ENCODE results near the gene ZSWIM4.
"Not testable (repeated sequence)": the region's sequence is repeated elsewhere in the genome, so short reads cannot be mapped to it uniquely, and the experiment has no call there.

ZSWIM4 gene

DNA sequence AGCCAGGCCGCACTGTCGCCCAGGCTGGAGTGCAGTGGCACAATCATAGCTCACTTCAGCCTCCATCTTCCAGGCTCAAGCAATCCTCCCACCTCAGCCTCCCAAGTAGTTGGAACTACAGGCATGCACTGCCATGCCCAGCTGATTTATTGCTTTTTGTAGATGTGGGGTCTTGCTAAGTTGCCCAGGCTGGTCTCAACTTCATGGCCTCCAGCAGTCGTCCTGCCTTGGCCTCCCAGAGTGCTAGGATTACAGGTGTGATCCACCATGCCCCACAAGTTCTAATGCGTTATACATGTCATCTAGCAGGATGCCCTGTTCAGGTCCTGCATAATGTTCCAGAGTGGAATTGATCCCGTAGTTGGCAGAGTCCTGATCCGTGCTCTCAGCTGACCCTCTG lies 16.4 kb upstream of the ZSWIM4 start:
- DNase-seq, result no peak

DNA sequence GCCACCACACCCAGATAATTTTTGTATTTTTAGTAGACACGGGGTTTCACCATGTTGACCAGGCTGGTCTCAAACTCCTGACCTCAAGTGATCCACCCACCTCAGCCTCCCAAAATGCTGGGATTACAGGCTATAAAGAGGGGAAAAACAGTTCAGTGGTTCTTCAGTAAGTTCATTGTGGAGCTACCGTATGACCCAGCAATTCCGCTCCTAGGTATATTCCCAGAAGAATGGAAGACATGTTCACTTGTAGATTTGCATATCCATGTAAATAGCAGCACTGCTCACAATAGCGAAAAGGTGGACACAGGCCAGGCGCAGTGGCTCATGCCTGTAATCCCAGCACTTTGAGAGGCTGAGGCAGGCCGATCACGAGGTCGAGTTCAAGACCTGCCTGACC lies 15.4 kb upstream of the ZSWIM4 start:
- DNase-seq, result not testable (repeated sequence)

DNA sequence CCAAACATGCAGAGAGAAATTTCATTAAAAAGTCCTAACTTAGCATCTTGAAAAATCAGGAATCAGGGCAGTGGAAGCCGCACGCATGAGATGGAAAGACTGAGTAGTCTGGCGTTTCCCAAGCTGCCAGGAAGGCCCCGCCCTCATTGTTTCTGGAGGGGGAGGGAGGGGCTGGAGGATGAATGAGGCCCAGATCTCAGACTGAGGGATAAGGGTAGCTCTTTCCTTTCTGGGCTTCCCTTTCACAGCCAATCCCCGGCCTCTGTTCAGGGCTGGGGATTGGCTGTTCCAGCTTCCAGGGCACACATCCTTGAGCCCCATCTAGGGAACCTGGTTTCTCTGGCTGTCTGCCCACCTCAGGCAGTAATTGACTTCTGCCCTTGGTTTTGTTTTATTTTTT lies 13.7 kb upstream of the ZSWIM4 start:
- DNase-seq, result no peak

DNA sequence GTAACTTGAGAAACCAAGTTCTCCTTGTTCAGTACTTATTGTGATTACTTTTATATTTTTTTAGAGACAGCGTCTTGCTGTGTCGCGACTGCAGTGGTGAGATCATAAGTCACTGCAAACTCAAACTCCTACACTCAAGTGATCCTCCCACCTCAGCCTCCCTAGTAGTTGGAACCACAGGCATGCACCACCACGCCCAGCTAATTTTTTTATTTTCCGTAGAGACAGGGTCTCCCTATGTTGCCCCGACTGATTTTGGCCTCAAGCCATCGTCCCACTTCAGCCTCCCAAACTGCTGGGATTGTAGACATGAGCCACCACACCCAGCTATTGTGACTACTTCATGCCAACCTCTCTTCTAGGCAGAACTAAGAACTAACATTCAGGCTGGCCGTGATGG lies 12.7 kb upstream of the ZSWIM4 start:
- no peak for DNase-seq

DNA sequence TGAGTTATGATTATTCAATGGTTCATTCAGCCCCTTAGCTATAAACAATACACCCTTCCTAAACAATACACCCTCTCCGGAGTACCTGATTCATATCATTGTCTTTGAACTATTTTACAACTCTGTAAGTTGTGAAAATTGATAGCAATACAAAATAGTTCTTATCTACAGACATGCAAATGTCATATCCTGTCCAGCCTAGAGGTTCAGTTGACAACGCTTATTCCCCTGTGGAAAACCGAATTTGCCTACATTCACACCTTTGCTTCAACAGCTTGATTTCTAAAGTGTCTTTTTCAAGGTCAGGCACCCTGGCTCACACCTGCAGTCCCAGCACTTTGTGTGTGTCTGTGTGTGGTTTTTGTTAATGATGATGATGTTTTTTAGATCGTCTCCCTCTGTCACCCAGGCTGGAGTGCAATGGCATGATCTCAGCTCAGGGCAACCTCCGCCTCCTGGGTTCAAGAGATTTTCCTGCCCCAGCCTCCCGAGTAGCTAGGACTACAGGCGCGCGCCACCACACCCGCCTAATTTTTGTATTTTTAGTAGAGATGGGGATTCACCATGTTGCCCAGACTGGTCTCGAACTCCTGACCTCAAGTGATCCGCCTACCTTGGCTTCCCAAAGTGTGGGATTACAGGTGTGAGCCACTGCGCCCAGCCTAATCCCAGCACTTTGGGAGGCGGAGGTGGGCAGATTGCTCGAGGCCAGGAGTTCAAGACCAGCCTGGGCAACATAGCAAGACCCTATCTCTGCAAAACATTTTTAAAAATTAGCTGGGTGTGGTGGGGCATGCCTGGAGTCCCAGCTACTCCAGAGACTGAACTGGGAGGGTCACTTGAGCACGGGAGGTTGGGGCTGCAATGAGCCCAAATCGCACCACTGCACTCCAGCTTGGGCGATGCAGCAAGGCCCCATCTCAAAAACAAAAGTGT lies 11.4 kb upstream of the ZSWIM4 start:
- DNase-seq, result no peak

DNA sequence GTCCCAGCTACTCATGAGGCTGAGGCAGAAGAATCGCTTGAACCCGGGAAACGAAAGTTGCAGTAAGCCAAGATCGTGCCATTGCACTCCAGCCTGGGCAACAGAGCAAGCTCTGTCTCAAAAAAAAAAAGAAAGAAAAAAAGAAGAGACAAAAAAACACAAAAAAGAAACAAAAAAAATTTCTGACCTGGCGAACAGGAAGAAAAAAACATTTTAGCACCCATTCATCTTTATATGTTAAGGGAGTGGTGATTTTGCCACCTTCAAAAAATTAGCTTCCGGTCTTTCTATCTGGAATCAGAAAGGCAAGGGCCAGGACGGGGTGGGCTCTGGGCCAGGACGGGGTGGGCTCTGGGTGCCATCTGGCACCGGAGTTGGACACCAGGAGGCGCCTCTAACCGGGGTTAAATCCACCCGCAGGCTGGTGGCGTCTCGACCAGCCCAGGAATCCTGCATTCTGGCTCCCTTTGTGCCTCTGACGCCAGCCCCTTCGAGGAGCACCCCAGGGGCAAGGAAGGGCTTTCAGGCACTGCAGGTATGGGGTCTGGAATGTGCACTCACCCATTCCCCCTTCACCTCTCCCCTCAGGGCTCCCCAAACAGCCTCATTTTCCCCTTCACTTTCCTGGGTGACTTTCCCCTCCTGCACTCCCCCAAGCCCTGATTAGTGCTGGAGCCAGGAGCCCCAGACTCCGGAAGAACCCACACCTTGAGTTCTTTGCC lies 10.4 kb upstream of the ZSWIM4 start:
- peak; percentile 78 for DNase-seq

DNA sequence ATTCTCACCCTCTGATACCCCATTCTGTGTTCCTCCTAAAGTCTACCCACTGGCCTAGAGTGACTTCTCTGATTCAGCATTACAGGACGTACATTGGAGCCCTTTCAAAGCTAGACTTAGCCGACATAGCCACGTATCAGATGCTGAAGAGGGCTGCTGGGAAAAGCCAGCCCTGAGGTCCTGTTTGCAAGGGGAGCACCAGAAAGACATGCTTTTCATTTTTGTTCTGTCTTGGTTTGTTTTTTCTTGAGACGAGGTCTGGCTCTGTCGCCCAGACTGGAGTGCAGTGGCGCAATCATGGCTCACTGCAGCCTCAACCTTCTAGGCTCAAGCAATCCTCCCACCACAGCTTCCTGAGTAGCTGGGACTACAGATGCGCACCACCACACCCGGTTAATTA lies 6.3 kb upstream of the ZSWIM4 start:
- peak; percentile 61 for DNase-seq

DNA sequence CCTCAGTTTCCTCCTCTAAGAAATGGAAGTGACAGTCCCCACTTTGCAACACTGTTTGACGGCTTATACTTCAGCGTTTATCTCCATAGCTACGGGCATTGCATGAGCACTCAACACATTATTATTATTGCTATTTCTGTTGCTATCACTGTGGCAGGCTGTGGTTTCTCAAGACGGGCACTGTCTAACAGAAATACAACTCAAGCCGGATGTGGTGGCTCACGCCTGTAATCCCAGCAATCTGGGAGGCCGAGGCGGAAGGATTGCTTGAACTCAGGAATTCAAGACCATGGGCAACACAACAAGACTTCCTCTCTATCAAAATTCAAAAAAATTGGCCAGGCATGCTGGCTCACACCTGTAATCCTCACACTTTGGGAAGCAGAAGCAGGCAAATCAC lies 4.9 kb upstream of the ZSWIM4 start:
- peak; percentile 76 for DNase-seq

DNA sequence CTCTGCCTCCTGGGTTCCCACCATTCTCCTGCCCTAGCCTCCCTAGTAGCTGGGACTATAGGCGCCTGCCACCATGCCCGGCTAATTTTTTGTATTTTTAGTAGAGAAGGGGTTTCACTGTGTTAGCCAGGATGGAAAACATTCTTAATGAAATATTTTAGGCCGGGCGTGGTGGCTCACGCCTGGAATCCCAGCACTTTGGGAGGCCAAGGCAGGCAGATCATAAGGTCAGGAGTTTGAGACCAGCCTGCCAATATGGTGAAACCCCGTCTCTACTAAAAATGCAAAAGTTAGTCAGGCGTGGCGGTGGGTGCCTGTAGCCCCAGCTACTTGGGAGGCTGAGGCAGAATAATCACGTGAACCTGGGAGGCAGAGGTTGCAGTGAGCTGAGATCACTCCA lies 1.9 kb upstream of the ZSWIM4 start:
- not testable (repeated sequence) for DNase-seq

DNA sequence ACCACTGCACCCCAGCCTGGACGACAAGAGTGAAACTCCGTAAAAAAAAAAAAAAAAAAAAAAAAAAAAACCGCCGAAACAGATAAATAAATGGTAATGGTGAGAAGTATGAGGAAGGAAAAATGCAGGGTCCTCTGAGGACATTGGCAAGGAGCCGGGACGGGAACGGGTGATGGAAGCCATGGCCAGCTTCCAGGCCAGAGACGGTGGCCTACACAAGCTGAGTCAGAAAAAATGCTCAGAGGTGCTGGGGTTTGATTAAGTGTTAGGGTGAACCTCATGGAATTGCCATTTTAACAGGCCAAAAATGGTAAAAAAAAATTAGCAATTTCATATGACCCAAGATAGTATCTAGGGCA lies 866 bp upstream of the ZSWIM4 start:
- DNase-seq, result no peak

DNA sequence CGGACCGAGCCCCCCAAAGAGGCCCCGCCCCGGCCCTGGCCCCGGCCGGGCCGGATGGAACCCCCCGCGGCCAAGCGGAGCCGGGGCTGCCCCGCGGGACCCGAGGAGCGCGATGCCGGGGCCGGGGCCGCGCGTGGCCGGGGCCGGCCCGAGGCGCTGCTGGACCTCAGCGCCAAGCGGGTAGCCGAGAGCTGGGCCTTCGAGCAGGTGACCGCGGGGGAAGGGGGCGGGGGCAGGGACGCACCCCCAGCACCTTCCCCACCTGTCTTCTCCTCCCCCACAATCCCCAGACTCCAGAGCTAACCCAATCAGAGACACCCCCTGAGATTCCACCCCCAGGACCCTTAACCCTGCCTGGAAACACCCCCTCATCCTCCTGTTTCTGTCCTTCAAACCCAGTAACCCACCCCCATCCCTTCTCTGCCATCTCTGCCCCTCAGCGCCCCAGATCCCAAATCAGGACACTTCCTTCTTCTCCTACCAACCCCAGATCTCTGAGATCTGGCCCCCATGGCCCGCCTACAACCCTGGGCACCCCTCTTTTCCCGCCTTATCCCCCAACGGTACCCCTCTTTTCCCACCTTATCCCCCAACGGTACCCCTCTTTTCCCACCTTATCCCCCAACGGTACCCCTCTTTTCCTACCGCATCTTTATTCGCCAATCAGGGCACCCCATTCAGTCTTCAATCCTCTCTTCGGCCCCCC lies 505 bp downstream of the ZSWIM4 start:
- DNase-seq, result no peak

DNA sequence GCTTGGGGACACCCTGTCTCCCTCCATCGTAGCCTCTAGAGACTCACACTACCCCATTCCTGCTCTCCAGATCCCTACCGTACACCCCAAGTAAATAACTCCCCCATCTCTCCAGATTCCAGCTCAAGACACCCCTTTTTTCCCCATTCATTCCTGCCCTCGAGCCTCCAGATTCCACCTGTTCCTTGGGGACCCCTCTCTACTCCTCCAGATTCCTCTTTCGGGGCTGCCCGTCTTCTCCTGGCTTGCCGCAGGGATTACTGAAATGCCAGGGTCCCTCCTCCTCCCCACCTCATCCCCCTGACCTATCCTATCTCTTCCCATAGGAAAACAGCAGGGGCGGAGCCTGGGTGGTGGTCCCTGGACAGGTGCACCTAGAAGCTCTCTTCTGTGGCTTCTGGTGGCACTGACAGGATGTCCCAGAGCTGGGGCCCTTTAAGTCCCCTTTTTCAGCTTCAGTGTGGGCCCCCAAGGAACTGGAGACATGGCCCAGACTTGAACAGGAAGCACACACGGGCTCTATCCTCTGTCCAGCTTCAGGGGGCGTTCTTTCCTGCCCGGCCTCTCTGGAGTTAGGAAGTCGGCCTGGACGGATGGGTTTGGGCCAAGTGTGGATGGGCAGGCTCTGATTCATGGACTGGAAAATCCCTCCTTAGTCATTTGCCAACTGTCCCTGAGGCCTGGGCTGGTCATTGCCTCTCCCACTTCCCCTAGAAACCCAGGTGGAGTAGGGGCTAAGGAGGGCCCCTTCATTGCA lies 1.2 kb downstream of the ZSWIM4 start:
- DNase-seq, result no peak

DNA sequence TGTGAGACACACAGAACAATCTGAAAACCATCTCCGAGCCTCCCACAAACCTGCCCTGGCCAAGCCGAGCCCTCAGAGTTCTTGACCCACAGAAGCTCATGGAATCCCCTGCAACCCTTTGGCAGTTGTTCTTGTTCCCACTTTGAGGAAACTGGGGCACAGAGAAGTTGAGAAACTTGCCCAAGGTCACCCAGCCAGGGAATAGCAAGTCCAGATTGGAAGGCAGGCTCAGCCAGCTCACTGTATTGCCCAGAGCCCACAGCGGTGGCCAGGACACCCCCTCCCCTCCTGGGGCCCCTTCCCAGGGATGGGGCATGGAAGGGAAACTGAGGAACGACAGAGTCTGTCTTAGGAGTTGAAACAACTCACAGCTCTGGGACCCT lies 1.8 kb downstream of the ZSWIM4 start:
- DNase-seq, result no peak

DNA sequence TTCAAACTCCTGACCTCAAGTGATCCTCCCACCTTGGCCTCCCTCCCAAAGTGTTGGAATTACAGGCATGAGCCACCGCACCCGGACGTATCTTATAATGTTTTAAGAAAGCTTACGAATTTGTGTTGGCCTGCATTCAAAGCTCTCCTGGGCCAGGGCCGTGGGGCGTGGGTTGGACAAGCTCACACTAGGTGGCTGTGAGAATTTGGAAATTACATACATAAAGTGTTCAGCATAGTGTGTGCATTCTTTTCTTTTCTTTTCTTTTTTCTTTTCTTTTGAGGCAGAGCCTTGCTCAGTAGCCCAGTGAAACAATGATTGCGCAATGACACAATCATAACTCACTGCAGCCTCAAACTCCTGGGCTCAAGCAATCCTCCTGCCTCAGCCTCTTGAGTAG lies 2.6 kb downstream of the ZSWIM4 start:
- no peak for DNase-seq

DNA sequence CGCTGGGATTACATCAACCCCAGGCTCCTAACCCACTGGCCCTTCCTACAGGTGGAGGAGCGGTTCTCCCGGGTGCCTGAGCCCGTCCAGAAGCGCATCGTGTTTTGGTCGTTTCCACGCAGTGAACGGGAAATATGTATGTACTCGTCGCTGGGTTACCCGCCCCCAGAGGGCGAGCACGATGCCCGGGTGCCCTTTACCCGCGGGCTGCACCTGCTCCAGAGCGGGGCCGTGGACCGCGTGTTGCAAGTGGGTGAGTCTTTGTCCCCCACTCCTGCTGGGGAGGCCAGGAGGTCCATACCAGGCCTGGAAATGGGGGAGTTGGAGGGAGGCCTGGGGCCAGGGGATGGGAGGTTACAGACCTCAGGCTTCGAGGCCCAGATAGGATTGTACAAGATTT lies 4.4 kb downstream of the ZSWIM4 start:
- no peak for DNase-seq

DNA sequence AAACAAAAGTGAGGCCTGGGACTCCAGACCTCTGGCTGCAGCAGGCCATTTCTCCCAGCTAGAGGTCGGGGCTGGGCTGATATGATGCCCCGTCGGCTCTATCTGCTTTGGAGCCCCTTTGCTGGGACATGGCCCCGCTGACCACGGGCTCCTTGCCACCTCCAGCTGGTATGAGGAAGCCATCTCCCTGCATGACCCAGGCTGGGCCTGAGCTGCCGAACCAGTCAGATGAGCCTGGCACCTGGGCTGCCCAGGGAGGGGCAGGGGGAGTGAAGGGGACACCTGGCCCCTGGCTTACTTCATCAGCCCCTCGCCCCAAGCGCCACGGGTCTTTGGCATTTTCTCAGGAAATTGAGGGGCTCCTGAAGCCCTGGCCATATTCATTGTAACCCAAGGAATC lies 7.8 kb downstream of the ZSWIM4 start:
- no peak for DNase-seq

DNA sequence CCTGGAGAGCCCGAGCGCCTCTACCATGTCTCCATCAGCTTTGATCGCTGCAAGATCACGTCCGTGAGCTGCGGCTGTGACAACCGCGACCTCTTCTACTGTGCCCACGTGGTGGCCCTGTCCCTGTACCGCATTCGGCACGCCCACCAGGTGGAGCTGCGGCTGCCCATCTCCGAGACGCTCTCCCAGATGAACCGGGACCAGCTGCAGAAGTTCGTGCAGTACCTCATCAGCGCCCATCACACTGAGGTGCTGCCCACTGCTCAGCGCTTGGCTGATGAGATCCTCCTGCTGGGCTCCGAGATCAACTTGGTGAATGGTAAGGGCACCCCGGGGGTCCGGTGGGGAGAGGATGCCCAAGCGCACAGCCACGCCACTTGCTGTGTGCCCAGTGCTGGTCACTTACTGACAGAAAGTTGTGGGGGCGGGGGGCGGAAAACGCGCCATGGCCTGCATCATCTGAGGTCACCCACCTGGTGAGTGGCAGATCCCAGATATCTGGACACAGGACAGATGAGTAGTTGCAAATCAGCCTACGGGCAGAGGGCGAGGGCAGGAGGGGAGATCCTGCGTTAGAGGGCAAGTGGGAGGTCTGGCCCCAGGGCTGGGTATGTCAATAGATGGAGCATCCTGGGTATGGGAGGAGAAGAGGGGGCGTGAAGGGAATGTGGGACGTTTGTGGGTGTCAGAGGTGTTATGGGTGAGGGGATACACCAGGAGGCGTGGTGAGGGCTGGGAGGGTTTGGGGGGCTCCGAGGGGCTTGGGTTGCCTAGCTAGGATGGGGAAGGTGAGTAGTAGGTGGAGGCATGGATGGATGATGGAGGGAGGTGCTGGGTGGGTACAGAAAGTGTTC lies 9.8 kb downstream of the ZSWIM4 start:
- DNase-seq, result no peak

DNA sequence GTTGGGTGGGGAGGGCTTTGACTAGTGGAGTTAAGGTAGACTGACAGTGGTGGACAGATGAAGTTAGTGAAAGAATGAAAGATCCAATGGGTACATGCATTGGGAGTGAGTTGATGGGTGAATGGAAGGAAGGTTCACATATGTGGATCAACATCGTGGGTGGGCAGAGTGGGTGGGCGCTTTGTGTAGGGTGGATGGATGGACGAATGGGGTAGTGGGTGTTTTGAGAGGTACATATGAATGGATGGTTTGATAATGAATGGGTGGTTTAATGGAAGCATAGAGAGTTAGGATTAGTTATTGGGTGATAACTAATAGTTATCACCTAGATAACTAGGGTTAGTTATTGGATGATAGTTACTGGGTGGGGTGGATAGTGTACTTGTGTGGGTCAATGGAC lies 11.5 kb downstream of the ZSWIM4 start:
- DNase-seq, result no peak

DNA sequence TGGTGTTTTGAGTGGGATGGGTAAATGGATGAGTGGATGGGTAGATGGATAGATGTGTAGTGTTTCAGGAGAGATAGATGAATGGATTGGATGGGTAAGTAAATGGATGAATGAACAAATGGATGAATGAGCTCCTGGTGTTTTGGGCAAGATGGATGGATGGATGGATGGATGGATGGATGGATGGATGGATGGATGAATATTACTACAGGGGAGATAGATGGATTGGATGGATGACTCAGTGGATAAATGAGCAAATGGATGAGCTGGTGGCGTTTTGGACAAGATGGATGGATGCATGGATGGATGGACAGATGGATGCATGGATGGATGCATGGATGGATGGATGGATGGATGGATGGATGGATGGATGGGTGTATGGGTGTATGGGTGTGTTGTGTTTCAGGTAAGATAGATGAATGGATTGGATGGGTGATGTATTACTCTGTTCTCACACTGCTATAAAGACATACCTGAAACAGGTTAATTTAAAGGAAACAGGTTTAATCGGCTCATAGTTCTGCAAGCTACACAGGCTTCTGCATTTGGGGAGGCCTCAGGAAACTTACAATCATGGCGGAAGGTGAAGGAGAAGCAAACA lies 12.3 kb downstream of the ZSWIM4 start:
- no peak for DNase-seq

DNA sequence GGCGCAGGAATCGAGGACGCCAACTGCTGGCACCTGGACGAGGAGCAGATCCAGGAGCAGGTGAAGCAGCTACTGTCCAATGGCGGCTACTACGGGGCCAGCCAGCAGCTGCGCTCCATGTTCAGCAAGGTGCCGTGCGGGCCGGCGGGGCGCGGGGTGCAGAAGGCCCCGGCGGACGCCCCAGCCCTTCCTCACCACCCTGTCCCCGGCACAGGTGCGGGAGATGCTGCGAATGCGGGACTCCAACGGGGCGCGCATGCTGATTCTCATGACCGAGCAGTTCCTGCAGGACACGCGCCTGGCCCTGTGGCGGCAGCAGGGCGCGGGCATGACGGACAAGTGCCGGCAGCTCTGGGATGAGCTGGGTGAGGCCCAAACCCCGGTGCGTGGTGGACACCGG lies 13.6 kb downstream of the ZSWIM4 start:
- no peak for DNase-seq

DNA sequence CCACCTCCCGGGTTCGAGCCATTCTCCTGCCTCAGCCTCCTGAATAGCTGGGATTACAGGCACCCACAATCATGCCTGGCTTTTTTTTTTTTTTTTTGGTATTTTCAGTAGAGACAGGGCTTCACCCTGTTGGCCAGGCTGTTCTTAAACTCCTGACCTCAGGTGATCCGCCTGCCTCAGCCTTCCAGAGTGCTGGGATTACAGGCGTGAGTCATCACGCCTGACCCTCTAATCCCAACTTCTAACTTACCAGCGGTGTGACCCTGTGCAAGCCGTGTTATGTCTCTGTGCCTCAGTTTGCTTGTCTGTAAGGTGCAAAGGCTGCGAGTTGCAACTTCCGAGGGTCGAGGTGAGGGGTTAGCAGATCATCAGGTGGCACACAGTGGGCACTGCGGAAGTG lies 17.3 kb downstream of the ZSWIM4 start:
- DNase-seq, result no peak

DNA sequence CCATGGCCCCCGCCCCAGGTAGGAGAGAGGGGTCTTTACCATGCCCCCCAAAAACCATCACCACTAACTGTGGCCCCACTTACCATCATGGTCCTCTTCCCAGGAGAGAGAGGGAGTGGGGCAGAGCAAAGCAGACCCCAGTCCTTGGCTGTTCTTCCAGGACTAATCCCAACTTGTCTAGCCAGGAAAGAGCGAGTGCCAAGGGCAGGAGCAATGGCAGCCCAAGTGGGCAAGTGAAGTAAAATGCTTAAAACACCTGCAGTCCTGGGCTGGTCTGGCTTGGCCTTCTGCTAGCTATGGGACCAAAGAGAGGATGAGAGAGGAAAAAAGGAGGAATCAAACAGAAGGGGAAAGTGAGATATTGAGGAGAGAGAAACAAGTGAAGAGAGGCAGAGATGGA lies 17.9 kb downstream of the ZSWIM4 start:
- DNase-seq, result no peak

All from CD4-positive, alpha-beta T cell treated with Interleukin-10 for 1 hour (primary cell).